ENCODE results near the gene PLEKHH2. TPM values are rescaled to one million over a fixed set of nuclear protein-coding genes. Genes with fewer than 3 reads are reported as not detected.

Gene PLEKHH2
- total RNA-seq, 1 donor from 2014 or later = 0.84 TPM

DNA sequence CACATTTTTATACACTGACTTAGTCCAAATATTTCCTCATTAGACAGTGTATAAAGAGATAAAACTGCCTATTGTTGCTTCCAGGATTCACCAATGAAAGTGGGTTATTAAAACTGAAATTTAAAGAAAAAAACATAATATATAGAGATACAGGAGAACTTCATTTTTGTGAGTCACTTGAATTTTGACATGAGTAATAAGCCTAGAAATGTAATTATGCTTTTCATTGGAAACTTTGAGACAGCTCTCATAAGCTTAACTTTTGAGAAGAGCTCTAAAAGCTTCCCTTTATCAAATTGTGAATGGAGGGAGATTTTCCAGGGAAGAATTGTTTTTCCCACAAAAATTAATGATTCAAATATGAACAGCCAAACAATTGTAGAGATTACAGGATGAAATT, 150.8 kb downstream of the PLEKHH2 start:
- H3K27ac Mint-ChIP-seq (ENCODE audit: unreplicated experiment) = no peak overlapping the region
- no peaks in the 10 kb centered on the region for H3K27me3 Mint-ChIP-seq (ENCODE audit: low read depth, unreplicated experiment)
- no peaks in the 10 kb centered on the region for H3K4me1 Mint-ChIP-seq (ENCODE audit: low read depth, unreplicated experiment)
- DNase-seq (ENCODE audit: low read depth) (no peak), FAIRE-seq (no peak)
- Histone ChIP-seq H3K79me2 (ENCODE audit: insufficient read depth, low read length) (no peaks in the 10 kb centered on the region), H3K4me2 (ENCODE audit: low read length) (no peak overlapping the region), H3K4me1 (ENCODE audit: insufficient read depth, low read length) (no peaks in the 10 kb centered on the region), H2AFZ (ENCODE audit: low read depth, low read length) (no peak overlapping the region), H3K4me3 (ENCODE audit: insufficient read depth, low read depth, low read length) (no peak overlapping the region), H4K20me1 (ENCODE audit: insufficient read depth, low read length) (no peaks in the 10 kb centered on the region), H3K27me3 (ENCODE audit: insufficient read depth, low read length) (no peaks in the 10 kb centered on the region), H3K9ac (ENCODE audit: low read length) (no peak overlapping the region), H3K27ac (ENCODE audit: low read depth, low read length) (no peak overlapping the region), H3K9me3 (ENCODE audit: insufficient read depth, low read depth, low read length) (no peaks in the 10 kb centered on the region), H3K36me3 (ENCODE audit: insufficient read depth, low read length) (peaks cover 13% of the 10 kb centered on the region)
- peaks cover 2% of the 10 kb centered on the region for H3K36me3 Mint-ChIP-seq (ENCODE audit: low read depth, unreplicated experiment)
- TF ChIP-seq EZH2 (IDR thresholded peaks at IDR 0.05; ENCODE audit: insufficient read depth, low read length) = no peak
- TF ChIP-seq, protein P1, sequence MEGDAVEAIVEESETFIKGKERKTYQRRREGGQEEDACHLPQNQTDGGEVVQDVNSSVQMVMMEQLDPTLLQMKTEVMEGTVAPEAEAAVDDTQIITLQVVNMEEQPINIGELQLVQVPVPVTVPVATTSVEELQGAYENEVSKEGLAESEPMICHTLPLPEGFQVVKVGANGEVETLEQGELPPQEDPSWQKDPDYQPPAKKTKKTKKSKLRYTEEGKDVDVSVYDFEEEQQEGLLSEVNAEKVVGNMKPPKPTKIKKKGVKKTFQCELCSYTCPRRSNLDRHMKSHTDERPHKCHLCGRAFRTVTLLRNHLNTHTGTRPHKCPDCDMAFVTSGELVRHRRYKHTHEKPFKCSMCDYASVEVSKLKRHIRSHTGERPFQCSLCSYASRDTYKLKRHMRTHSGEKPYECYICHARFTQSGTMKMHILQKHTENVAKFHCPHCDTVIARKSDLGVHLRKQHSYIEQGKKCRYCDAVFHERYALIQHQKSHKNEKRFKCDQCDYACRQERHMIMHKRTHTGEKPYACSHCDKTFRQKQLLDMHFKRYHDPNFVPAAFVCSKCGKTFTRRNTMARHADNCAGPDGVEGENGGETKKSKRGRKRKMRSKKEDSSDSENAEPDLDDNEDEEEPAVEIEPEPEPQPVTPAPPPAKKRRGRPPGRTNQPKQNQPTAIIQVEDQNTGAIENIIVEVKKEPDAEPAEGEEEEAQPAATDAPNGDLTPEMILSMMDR (IDR thresholded peaks at IDR 0.05; ENCODE audit: insufficient read depth, low read depth, low read length) = no peak
- no peak overlapping the region for H3K4me3 Mint-ChIP-seq (ENCODE audit: unreplicated experiment)
- H3K9me3 Mint-ChIP-seq (ENCODE audit: unreplicated experiment) = no peaks in the 10 kb centered on the region

DNA sequence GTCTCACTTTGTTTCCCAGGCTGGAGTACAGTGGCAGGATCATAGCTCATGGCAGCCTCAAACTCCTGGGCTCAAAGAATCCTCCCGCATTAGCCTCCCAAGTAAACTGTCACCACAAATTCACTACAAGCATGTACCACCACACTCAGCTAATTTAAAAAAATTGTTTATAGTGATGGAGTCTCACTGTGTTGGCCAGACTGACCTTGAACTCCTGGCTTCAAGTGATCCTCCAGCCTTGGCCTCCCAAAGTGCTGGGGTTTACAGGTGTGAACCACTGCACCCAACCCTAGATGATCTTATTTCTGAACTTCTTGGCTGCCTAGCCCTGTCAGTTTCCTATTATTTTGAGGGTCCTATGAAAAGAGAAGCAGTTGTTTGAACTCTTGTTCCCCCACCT, 151.6 kb downstream of the PLEKHH2 start:
- H3K9me3 ChIP-seq (ENCODE audit: insufficient read depth, low read depth, low read length) = no peaks in the 10 kb centered on the region
- FAIRE-seq = no peak
- no peaks in the 10 kb centered on the region for H3K79me2 ChIP-seq (ENCODE audit: insufficient read depth, low read length)
- Mint-ChIP-seq H3K36me3 (ENCODE audit: low read depth, unreplicated experiment) (peaks cover 3% of the 10 kb centered on the region), H3K27me3 (ENCODE audit: low read depth, unreplicated experiment) (no peaks in the 10 kb centered on the region), H3K4me1 (ENCODE audit: low read depth, unreplicated experiment) (no peaks in the 10 kb centered on the region), H3K27ac (ENCODE audit: unreplicated experiment) (no peak overlapping the region), H3K4me3 (ENCODE audit: unreplicated experiment) (no peak overlapping the region), H3K9me3 (ENCODE audit: unreplicated experiment) (no peaks in the 10 kb centered on the region)
- H3K4me2 ChIP-seq (ENCODE audit: low read length) = no peak overlapping the region
- peaks cover 13% of the 10 kb centered on the region for H3K36me3 ChIP-seq (ENCODE audit: insufficient read depth, low read length)
- no peak for DNase-seq (ENCODE audit: low read depth)
- TF ChIP-seq, protein P1 (IDR thresholded peaks at IDR 0.05; ENCODE audit: insufficient read depth, low read depth, low read length) = no peak
- no peaks in the 10 kb centered on the region for H4K20me1 ChIP-seq (ENCODE audit: insufficient read depth, low read length)
- no peak overlapping the region for H3K9ac ChIP-seq (ENCODE audit: low read length)
- H3K27ac ChIP-seq (ENCODE audit: low read depth, low read length) = no peak overlapping the region
- no peaks in the 10 kb centered on the region for H3K27me3 ChIP-seq (ENCODE audit: insufficient read depth, low read length)
- no peak overlapping the region for H3K4me3 ChIP-seq (ENCODE audit: insufficient read depth, low read depth, low read length)
- no peak overlapping the region for H2AFZ ChIP-seq (ENCODE audit: low read depth, low read length)
- H3K4me1 ChIP-seq (ENCODE audit: insufficient read depth, low read length) = no peaks in the 10 kb centered on the region

DNA sequence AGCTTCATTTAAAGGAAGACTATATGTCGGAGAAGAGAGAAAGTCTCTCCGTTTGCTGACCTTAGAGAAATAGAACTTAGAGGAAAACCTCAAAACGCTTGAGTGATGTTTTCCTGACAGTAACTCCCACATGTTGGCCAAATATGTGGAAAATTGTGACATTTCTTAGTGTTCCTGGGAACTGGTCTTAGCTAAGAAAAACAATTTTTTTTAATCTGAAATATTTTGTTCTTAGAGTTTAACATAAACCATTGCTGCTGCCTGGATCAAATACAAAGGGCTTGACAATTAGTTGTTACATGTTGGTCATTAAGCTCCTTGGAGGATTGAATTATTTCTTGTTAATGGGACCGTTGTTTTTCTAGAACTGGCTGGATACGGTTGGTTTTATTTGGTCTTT, 153.1 kb downstream of the PLEKHH2 start:
- no peaks in the 10 kb centered on the region for H3K27me3 Mint-ChIP-seq (ENCODE audit: low read depth, unreplicated experiment)
- DNase-seq (ENCODE audit: low read depth) (no peak), FAIRE-seq (no peak)
- no peak overlapping the region for H3K27ac Mint-ChIP-seq (ENCODE audit: unreplicated experiment)
- H3K9me3 Mint-ChIP-seq (ENCODE audit: unreplicated experiment) = no peaks in the 10 kb centered on the region
- no peaks in the 10 kb centered on the region for H3K4me1 Mint-ChIP-seq (ENCODE audit: low read depth, unreplicated experiment)
- no peaks in the 10 kb centered on the region for H3K9me3 ChIP-seq (ENCODE audit: insufficient read depth, low read depth, low read length)
- H2AFZ ChIP-seq (ENCODE audit: low read depth, low read length) = no peak overlapping the region
- no peak overlapping the region for H3K27ac ChIP-seq (ENCODE audit: low read depth, low read length)
- TF ChIP-seq, protein P1 (IDR thresholded peaks at IDR 0.05; ENCODE audit: insufficient read depth, low read depth, low read length) = no peak
- no peak for TF ChIP-seq EZH2 (IDR thresholded peaks at IDR 0.05; ENCODE audit: insufficient read depth, low read length)
- H3K4me1 ChIP-seq (ENCODE audit: insufficient read depth, low read length) = no peaks in the 10 kb centered on the region
- no peaks in the 10 kb centered on the region for H3K27me3 ChIP-seq (ENCODE audit: insufficient read depth, low read length)
- no peak overlapping the region for H3K4me2 ChIP-seq (ENCODE audit: low read length)
- H3K9ac ChIP-seq (ENCODE audit: low read length) = no peak overlapping the region
- H3K4me3 ChIP-seq (ENCODE audit: insufficient read depth, low read depth, low read length) = no peak overlapping the region
- no peaks in the 10 kb centered on the region for H4K20me1 ChIP-seq (ENCODE audit: insufficient read depth, low read length)
- H3K36me3 Mint-ChIP-seq (ENCODE audit: low read depth, unreplicated experiment) = peaks cover 4% of the 10 kb centered on the region
- no peaks in the 10 kb centered on the region for H3K79me2 ChIP-seq (ENCODE audit: insufficient read depth, low read length)
- no peak overlapping the region for H3K4me3 Mint-ChIP-seq (ENCODE audit: unreplicated experiment)
- H3K36me3 ChIP-seq (ENCODE audit: insufficient read depth, low read length) = peaks cover 13% of the 10 kb centered on the region

Measured in astrocyte (in vitro differentiated cells and primary cell).